Brain microvascular endothelial cell (primary cell): Measurements from ENCODE around the gene FGF1.

Source experiments
- DNase-seq: peaks from one replicate; pipeline ENCODE4 v3.0.0-alpha.2; 2020
- H3K27ac ChIP-seq: fragments of 250-450 bp; sonication (Bioruptor Pico); 2 replicates; pipeline ENCODE4 v1.5.1; 2020; ENCODE audit warnings: mild to moderate bottlenecking, moderate library complexity
- H3K27me3 ChIP-seq: fragments of 250-450 bp; sonication (Bioruptor Pico); replicated peaks from 2 replicates; pipeline ENCODE4 v1.5.1; 2020; ENCODE audit warnings: mild to moderate bottlenecking
- H3K36me3 ChIP-seq: fragments of 250-450 bp; sonication (Bioruptor Pico); replicated peaks from 2 replicates; pipeline ENCODE4 v1.5.1; 2020; ENCODE audit warnings: mild to moderate bottlenecking
- H3K4me3 ChIP-seq: 2 replicates; pipeline ENCODE4 v1.5.1; 2011; ENCODE audit warnings: low read depth, mild to moderate bottlenecking, control low read depth, low read length, moderate library complexity
- CTCF ChIP-seq: IDR thresholded peaks from 2 replicates; pipeline ENCODE4 v1.5.1; 2011; ENCODE audit warnings: low read depth, mild to moderate bottlenecking, moderate library complexity, low read length, control low read depth, inconsistent platforms; ENCODE audit errors: missing control alignments
- in situ Hi-C: cut with HindIII; loops from 2 replicates; pipeline ENCODE4 v1.10.0; 2017; ENCODE audit warnings: low sequenced_read_pairs, low pct_ligation_motif_present

Gene FGF1

GRCh38 chr5:142627383-142628217 lies 58.3 kb downstream of the FGF1 start:
- H3K27me3 ChIP-seq = no peaks in the 10 kb centered on the region
- no peak for DNase-seq
- no peaks in the 10 kb centered on the region for H3K36me3 ChIP-seq
- TF ChIP-seq CTCF = no peak
- H3K4me3 ChIP-seq = no peak overlapping the region
- no peak overlapping the region for H3K27ac ChIP-seq
- in situ Hi-C loops = no loop called here

- Histone ChIP-seq H3K4me3 (no peak overlapping the region), H3K27ac (no peak overlapping the region), H3K27me3 (no peaks in the 10 kb centered on the region), H3K36me3 (no peaks in the 10 kb centered on the region)
- TF ChIP-seq CTCF = no peak
- no peak for DNase-seq
- in situ Hi-C loops = no loop called here
Measured at GRCh38 chr5:142626786-142627185, 59.1 kb downstream of the FGF1 start.

- Histone ChIP-seq H3K27me3 (no peaks in the 10 kb centered on the region), H3K4me3 (no peak overlapping the region), H3K27ac (no peak overlapping the region), H3K36me3 (no peaks in the 10 kb centered on the region)
- TF ChIP-seq CTCF = no peak
- no peak for DNase-seq
- in situ Hi-C loops = no loop called here
Measured at GRCh38 chr5:142626099-142626498, 59.8 kb downstream of the FGF1 start.

- in situ Hi-C loops = no loop called here
- DNase-seq = peak; percentile 64
- H3K27ac ChIP-seq = peak overlapping the region; percentile 76
Measured at GRCh38 chr5:142621227-142621626, 64.7 kb downstream of the FGF1 start.

GRCh38 chr5:142619815-142620214 lies 66.1 kb downstream of the FGF1 start:
- DNase-seq = no peak
- in situ Hi-C loops = no loop called here
- no peaks in the 10 kb centered on the region for H3K36me3 ChIP-seq
- no peak for TF ChIP-seq CTCF
- H3K4me3 ChIP-seq = no peak overlapping the region
- H3K27me3 ChIP-seq = no peaks in the 10 kb centered on the region
- no peak overlapping the region for H3K27ac ChIP-seq

More at GRCh38 chr5:142621227-142621626, 64.7 kb downstream of the FGF1 start:
- TF ChIP-seq CTCF = no peak
- Histone ChIP-seq H3K36me3 (no peaks in the 10 kb centered on the region), H3K27me3 (no peaks in the 10 kb centered on the region), H3K4me3 (peak overlapping the region; percentile 3)

- peak; percentile 81 for DNase-seq
- peak overlapping the region; percentile 72 for H3K27ac ChIP-seq
- no peaks in the 10 kb centered on the region for H3K27me3 ChIP-seq
- in situ Hi-C loops = no loop called here
- H3K4me3 ChIP-seq = no peak overlapping the region
- H3K36me3 ChIP-seq = no peaks in the 10 kb centered on the region
- no peak for TF ChIP-seq CTCF
Measured at GRCh38 chr5:142618130-142618523, 67.8 kb downstream of the FGF1 start.
